Mesodermal cell (in vitro differentiated cells): ENCODE results near the gene DAPL1.

Experiments
- H3K27ac ChIP-seq: 2 replicates; pipeline ENCODE4 v1.7.0; 2013; ENCODE audit warnings: mild to moderate bottlenecking, low read depth, low read length, moderate library complexity; ENCODE audit not compliant: severe bottlenecking
- H3K36me3 ChIP-seq: 2 replicates; pipeline ENCODE4 v1.7.1; 2013; ENCODE audit warnings: mild to moderate bottlenecking, low read length, moderate library complexity; ENCODE audit not compliant: control insufficient read depth, insufficient read depth
- H3K4me1 ChIP-seq: one replicate; pipeline ENCODE4 v1.7.1; 2013; ENCODE audit warnings: mild to moderate bottlenecking, low read length; ENCODE audit not compliant: insufficient read depth, control insufficient read depth, poor library complexity, severe bottlenecking
- H3K4me3 ChIP-seq: 2 replicates; pipeline ENCODE4 v1.7.0; 2013; ENCODE audit warnings: low read length, control low read depth, mild to moderate bottlenecking; ENCODE audit not compliant: insufficient read depth, poor library complexity, severe bottlenecking; ENCODE audit errors: extremely low read depth
- H3K9me3 ChIP-seq: 2 replicates; pipeline ENCODE4 v1.7.1; 2013; ENCODE audit warnings: mild to moderate bottlenecking, low read length, moderate library complexity; ENCODE audit not compliant: control insufficient read depth
- WGBS, 2 experiments: methylation state at CpG; one replicate each; pipeline ENCODE4 v1.1.5; 2013; ENCODE audit warnings: missing lambda C conversion rate in 2 of 2; ENCODE audit not compliant: insufficient coverage in 2 of 2; 5-methylcytosine and 5-hydroxymethylcytosine counted together

Gene DAPL1

GRCh38 chr2:158822193-158822592 lies 27.1 kb downstream of the DAPL1 start:
- no peaks in the 10 kb centered on the region for H3K9me3 ChIP-seq
- 66 to 83% methylated on average over 6 to 10 of the region's 13 CpGs for WGBS, 2 experiments
- H3K36me3 ChIP-seq = no peaks in the 10 kb centered on the region
- H3K4me3 ChIP-seq = no peak overlapping the region
- H3K4me1 ChIP-seq = peaks cover 7% of the 10 kb centered on the region
- no peak overlapping the region for H3K27ac ChIP-seq

GRCh38 chr2:158823486-158824237 lies 28.5 kb downstream of the DAPL1 start:
- no peak overlapping the region for H3K4me3 ChIP-seq
- no peak overlapping the region for H3K27ac ChIP-seq
- H3K9me3 ChIP-seq = no peaks in the 10 kb centered on the region
- WGBS, 2 experiments = 90 to 96% methylated on average over 7 of the region's 10 CpGs
- peaks cover 7% of the 10 kb centered on the region for H3K4me1 ChIP-seq
- H3K36me3 ChIP-seq = no peaks in the 10 kb centered on the region

- Histone ChIP-seq H3K36me3 (no peaks in the 10 kb centered on the region), H3K9me3 (no peaks in the 10 kb centered on the region), H3K4me1 (peaks cover 7% of the 10 kb centered on the region), H3K27ac (no peak overlapping the region), H3K4me3 (no peak overlapping the region)
- 100% methylated on average over 1 to 2 of the region's 3 CpGs for WGBS, 2 experiments
Observed at GRCh38 chr2:158825021-158825420, 29.9 kb downstream of the DAPL1 start.

- Histone ChIP-seq H3K27ac (no peak overlapping the region), H3K36me3 (no peaks in the 10 kb centered on the region), H3K9me3 (no peaks in the 10 kb centered on the region), H3K4me3 (no peak overlapping the region), H3K4me1 (peaks cover 7% of the 10 kb centered on the region)
- WGBS, 2 experiments = 60 to 80% methylated on average over 1 to 2 of the region's 3 CpGs
Observed at GRCh38 chr2:158826965-158827364, 31.8 kb downstream of the DAPL1 start.

GRCh38 chr2:158828378-158829164 lies 33.5 kb downstream of the DAPL1 start:
- Histone ChIP-seq H3K27ac (no peak overlapping the region), H3K9me3 (no peaks in the 10 kb centered on the region), H3K4me1 (no peaks in the 10 kb centered on the region), H3K4me3 (no peak overlapping the region), H3K36me3 (no peaks in the 10 kb centered on the region)
- 93 to 100% methylated on average over 3 to 4 of the region's 4 CpGs for WGBS, 2 experiments

GRCh38 chr2:158829167-158829566 lies 34.0 kb downstream of the DAPL1 start:
- H3K4me1 ChIP-seq = no peaks in the 10 kb centered on the region
- H3K9me3 ChIP-seq = no peaks in the 10 kb centered on the region
- H3K36me3 ChIP-seq = no peaks in the 10 kb centered on the region
- H3K4me3 ChIP-seq = no peak overlapping the region
- no peak overlapping the region for H3K27ac ChIP-seq
- 82 to 93% methylated on average over 4 of the region's 4 CpGs for WGBS, 2 experiments

GRCh38 chr2:158830201-158830600 lies 35.1 kb downstream of the DAPL1 start:
- Histone ChIP-seq H3K4me1 (no peaks in the 10 kb centered on the region), H3K36me3 (no peaks in the 10 kb centered on the region), H3K27ac (no peak overlapping the region), H3K9me3 (no peaks in the 10 kb centered on the region), H3K4me3 (no peak overlapping the region)
- 79 to 87% methylated on average over 3 of the region's 4 CpGs for WGBS, 2 experiments

- Histone ChIP-seq H3K27ac (no peak overlapping the region), H3K9me3 (no peaks in the 10 kb centered on the region), H3K4me1 (no peaks in the 10 kb centered on the region), H3K36me3 (no peaks in the 10 kb centered on the region), H3K4me3 (no peak overlapping the region)
- 94 to 97% methylated on average over 3 of the region's 3 CpGs for WGBS, 2 experiments
Observed at GRCh38 chr2:158835431-158835830, 40.3 kb downstream of the DAPL1 start.

- WGBS, 2 experiments = 74 to 86% methylated on average over 1 to 2 of the region's 2 CpGs
- Histone ChIP-seq H3K4me3 (no peak overlapping the region), H3K36me3 (no peaks in the 10 kb centered on the region), H3K9me3 (no peaks in the 10 kb centered on the region), H3K27ac (no peak overlapping the region), H3K4me1 (no peaks in the 10 kb centered on the region)
Observed at GRCh38 chr2:158837645-158838044, 42.5 kb downstream of the DAPL1 start.

GRCh38 chr2:158841850-158842249 lies 46.7 kb downstream of the DAPL1 start:
- peaks cover 7% of the 10 kb centered on the region for H3K4me1 ChIP-seq

GRCh38 chr2:158845444-158845843 lies 50.3 kb downstream of the DAPL1 start:
- no peaks in the 10 kb centered on the region for H3K36me3 ChIP-seq
- no peak overlapping the region for H3K27ac ChIP-seq
- no peaks in the 10 kb centered on the region for H3K9me3 ChIP-seq
- no peak overlapping the region for H3K4me3 ChIP-seq
- peaks cover 7% of the 10 kb centered on the region for H3K4me1 ChIP-seq

More at GRCh38 chr2:158841850-158842249, 46.7 kb downstream of the DAPL1 start:
- Histone ChIP-seq H3K4me3 (no peak overlapping the region), H3K27ac (no peak overlapping the region), H3K9me3 (no peaks in the 10 kb centered on the region), H3K36me3 (no peaks in the 10 kb centered on the region)
